ENCODE data around the gene KCNIP3.

Gene KCNIP3

GRCh38 chr2:95350368-95350767 is 53.2 kb downstream of the KCNIP3 start:
- H3K4me3 ChIP-seq (replicated peaks in 1 of 2; ENCODE audit: low read depth in 2 of 2, low read length in 2 of 2) = no peak overlapping the region
- TF ChIP-seq, protein P1, sequence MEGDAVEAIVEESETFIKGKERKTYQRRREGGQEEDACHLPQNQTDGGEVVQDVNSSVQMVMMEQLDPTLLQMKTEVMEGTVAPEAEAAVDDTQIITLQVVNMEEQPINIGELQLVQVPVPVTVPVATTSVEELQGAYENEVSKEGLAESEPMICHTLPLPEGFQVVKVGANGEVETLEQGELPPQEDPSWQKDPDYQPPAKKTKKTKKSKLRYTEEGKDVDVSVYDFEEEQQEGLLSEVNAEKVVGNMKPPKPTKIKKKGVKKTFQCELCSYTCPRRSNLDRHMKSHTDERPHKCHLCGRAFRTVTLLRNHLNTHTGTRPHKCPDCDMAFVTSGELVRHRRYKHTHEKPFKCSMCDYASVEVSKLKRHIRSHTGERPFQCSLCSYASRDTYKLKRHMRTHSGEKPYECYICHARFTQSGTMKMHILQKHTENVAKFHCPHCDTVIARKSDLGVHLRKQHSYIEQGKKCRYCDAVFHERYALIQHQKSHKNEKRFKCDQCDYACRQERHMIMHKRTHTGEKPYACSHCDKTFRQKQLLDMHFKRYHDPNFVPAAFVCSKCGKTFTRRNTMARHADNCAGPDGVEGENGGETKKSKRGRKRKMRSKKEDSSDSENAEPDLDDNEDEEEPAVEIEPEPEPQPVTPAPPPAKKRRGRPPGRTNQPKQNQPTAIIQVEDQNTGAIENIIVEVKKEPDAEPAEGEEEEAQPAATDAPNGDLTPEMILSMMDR (IDR thresholded peaks at IDR 0.05; ENCODE audit: low read depth, low read length) = no peak
- DNase-seq (ENCODE audit: low read depth in 2 of 2) = no peak

DNA sequence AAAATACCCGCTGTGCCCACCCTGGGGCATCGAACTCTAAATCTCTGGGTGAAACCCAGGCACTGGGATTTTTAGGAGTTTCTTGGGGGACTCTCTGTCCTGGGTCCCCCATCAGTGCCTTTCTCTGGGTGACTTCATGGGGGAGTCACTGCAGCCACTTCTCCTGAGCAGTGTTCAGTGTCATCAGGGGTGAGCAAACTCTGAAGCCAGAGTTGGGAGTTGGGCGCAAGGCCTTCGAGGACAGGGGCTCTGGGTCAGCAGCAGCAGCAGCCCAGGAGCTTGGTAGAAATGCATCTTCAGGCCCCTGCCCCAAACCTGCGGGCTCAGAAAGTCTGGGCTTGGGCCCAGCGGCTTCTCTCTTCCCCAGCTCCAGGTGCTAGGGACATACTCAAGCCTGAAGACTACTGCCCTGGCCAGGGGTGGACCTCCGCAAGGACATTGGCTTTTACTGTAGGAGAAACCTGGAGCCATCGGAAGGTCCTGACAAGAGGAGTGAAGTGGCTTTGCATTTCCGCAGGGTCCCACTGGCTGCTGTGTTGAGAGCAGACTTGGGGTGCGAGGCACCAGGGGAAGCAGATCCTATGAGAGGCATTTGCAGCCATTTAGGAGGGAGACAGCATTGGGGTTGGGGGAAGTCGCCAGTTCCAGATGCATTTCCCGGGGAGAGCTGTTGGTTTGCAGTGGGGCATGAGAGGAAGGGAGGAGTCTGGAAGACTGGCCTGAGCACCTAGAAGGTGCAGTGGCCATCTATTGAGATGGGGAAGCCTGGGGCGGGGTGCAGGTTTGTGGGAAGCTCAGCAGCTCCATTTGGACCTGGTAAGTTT is 53.8 kb downstream of the KCNIP3 start:
- no peak for DNase-seq (ENCODE audit: low read depth in 2 of 2)
- no peak overlapping the region for H3K4me3 ChIP-seq (replicated peaks in 1 of 2; ENCODE audit: low read depth in 2 of 2, low read length in 2 of 2)
- TF ChIP-seq, protein P1 (IDR thresholded peaks at IDR 0.05; ENCODE audit: low read depth, low read length) = no peak

GRCh38 chr2:95351598-95351915 is 54.4 kb downstream of the KCNIP3 start:
- H3K4me3 ChIP-seq (replicated peaks in 1 of 2; ENCODE audit: low read depth in 2 of 2, low read length in 2 of 2) = no peak overlapping the region
- TF ChIP-seq, protein P1 (IDR thresholded peaks at IDR 0.05; ENCODE audit: low read depth, low read length) = no peak
- DNase-seq (ENCODE audit: low read depth in 2 of 2) = no peak

DNA sequence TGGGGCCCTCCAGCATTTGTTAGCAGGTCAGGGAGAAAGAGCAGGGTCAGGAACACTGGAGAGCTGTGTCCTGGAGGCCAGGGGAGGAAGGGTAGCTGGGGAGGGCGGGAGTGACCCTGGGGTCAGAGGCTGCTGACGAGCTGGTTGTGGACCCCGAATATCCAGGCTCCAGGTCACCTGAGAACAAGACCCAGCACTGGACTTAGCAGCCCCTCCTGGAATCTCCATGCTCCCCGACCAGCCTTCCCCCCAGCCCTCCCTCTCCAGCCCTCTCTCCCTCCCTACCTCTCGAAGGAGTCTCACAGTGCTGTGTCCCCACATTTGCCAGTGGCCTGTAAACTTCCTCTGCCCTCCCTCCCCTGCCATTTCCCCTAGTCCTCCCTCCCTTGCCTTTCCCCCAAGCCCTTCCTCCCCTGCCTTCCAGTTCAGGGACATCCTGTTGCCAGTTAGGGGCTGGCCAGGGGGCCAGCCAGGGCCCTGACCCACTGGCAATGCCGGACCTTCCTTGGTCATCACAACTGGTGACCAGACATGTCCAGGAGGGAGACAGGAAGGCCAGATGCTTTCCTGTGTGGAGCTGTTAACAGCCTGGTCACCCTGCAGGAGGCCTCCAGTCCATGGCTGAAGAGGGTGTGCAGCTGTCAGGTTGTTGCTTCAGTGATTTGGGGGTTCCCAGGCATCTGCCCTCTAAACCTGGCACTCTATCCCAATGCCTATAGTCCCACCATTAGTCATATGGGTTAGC is 55.3 kb downstream of the KCNIP3 start:
- no peak overlapping the region for H3K4me3 ChIP-seq (replicated peaks in 1 of 2; ENCODE audit: low read depth in 2 of 2, low read length in 2 of 2)
- DNase-seq (ENCODE audit: low read depth in 2 of 2) = no peak
- TF ChIP-seq, protein P1 (IDR thresholded peaks at IDR 0.05; ENCODE audit: low read depth, low read length) = no peak

- TF ChIP-seq, protein P1 (IDR thresholded peaks at IDR 0.05; ENCODE audit: low read depth, low read length) = no peak
These were observed 56.0 kb downstream of the KCNIP3 start for GRCh38 chr2:95353055-95353575.

GRCh38 chr2:95353613-95354468 is 56.7 kb downstream of the KCNIP3 start:
- no peak for DNase-seq (ENCODE audit: low read depth in 2 of 2)

More at GRCh38 chr2:95353055-95353575, 56.0 kb downstream of the KCNIP3 start:
- H3K4me3 ChIP-seq (replicated peaks in 1 of 2; ENCODE audit: low read depth in 2 of 2, low read length in 2 of 2) = no peak overlapping the region
- no peak for DNase-seq (ENCODE audit: low read depth in 2 of 2)

More at GRCh38 chr2:95353613-95354468, 56.7 kb downstream of the KCNIP3 start:
- TF ChIP-seq, protein P1 (IDR thresholded peaks at IDR 0.05; ENCODE audit: low read depth, low read length) = no peak
- no peak overlapping the region for H3K4me3 ChIP-seq (replicated peaks in 1 of 2; ENCODE audit: low read depth in 2 of 2, low read length in 2 of 2)

Measured in cardiac fibroblast (primary cell).